Neural crest cell (in vitro differentiated cells): Measurements from ENCODE around the gene TMC3. TPM values are rescaled to one million over a fixed set of nuclear protein-coding genes. Genes with fewer than 3 reads are reported as not detected.
A peak's percentile ranks its signal among the peaks of the same experiment; 100 is the strongest.

ENCODE experiments used
- DNase-seq: peaks from one replicate; pipeline ENCODE4 v3.0.0; 2021; ENCODE audit warnings: low read depth, mixed read lengths, low spot score
- H3K27ac Mint-ChIP-seq: one replicate; pipeline ENCODE4 v1.8.0; 2021; ENCODE audit warnings: mild to moderate bottlenecking, mixed read lengths; ENCODE audit not compliant: unreplicated experiment
- H3K27me3 Mint-ChIP-seq: 2 replicates; pipeline ENCODE4 v1.8.0; 2021; ENCODE audit warnings: low read depth, mild to moderate bottlenecking, mixed read lengths
- H3K36me3 Mint-ChIP-seq: 2 replicates; pipeline ENCODE4 v1.8.0; 2021; ENCODE audit warnings: low read depth, mild to moderate bottlenecking, mixed read lengths
- H3K4me1 Mint-ChIP-seq: 2 replicates; pipeline ENCODE4 v1.8.0; 2021; ENCODE audit warnings: mixed read lengths
- H3K4me3 Mint-ChIP-seq: one replicate; pipeline ENCODE4 v1.8.0; 2021; ENCODE audit warnings: mild to moderate bottlenecking, mixed read lengths
- H3K9me3 Mint-ChIP-seq: 2 replicates; pipeline ENCODE4 v1.8.0; 2021; ENCODE audit warnings: mixed read lengths
- CTCF ChIP-seq: fragments of 200-600 bp; sonication (generic); conservative IDR thresholded peaks from 2 replicates; pipeline ENCODE4 v1.5.0; 2021; ENCODE audit warnings: antibody characterized with exemption, mild to moderate bottlenecking
- total RNA-seq: library from RNA; stranded (reverse); gene quantifications from 2 replicates; pipeline ENCODE4 v1.2.1, GENCODE V29; 2021

Gene TMC3
- total RNA-seq, 1 donor from 2014 or later, result not detected

- Mint-ChIP-seq H3K9me3 (no peaks in the 10 kb centered on the region), H3K27ac (no peak overlapping the region), H3K4me3 (no peak overlapping the region), H3K36me3 (no peaks in the 10 kb centered on the region), H3K27me3 (no peaks in the 10 kb centered on the region), H3K4me1 (peaks cover 17% of the 10 kb centered on the region)
- no peak for TF ChIP-seq CTCF
- DNase-seq, result no peak
These were observed 72.1 kb downstream of the TMC3 start for GRCh38 chr15:81301815-81302399.

GRCh38 chr15:81301385-81301784 is 72.6 kb downstream of the TMC3 start:
- Mint-ChIP-seq H3K36me3 (no peaks in the 10 kb centered on the region), H3K27me3 (no peaks in the 10 kb centered on the region), H3K4me3 (no peak overlapping the region), H3K27ac (no peak overlapping the region), H3K4me1 (peaks cover 21% of the 10 kb centered on the region), H3K9me3 (no peaks in the 10 kb centered on the region)
- TF ChIP-seq CTCF, result no peak
- DNase-seq, result no peak

- no peaks in the 10 kb centered on the region for H3K9me3 Mint-ChIP-seq
- peaks cover 26% of the 10 kb centered on the region for H3K4me1 Mint-ChIP-seq
- no peak for TF ChIP-seq CTCF
- no peak overlapping the region for H3K27ac Mint-ChIP-seq
- no peak for DNase-seq
- no peaks in the 10 kb centered on the region for H3K36me3 Mint-ChIP-seq
- no peaks in the 10 kb centered on the region for H3K27me3 Mint-ChIP-seq
- no peak overlapping the region for H3K4me3 Mint-ChIP-seq
These were observed 74.3 kb downstream of the TMC3 start for GRCh38 chr15:81299630-81300273.

- no peak for TF ChIP-seq CTCF
- Mint-ChIP-seq H3K4me3 (no peak overlapping the region), H3K36me3 (no peaks in the 10 kb centered on the region), H3K27me3 (no peaks in the 10 kb centered on the region), H3K27ac (peak overlapping the region; percentile 31), H3K9me3 (no peaks in the 10 kb centered on the region), H3K4me1 (peaks cover 22% of the 10 kb centered on the region)
- no peak for DNase-seq
These were observed 74.9 kb downstream of the TMC3 start for GRCh38 chr15:81299156-81299555.

- no peak for TF ChIP-seq CTCF
- no peaks in the 10 kb centered on the region for H3K9me3 Mint-ChIP-seq
- no peaks in the 10 kb centered on the region for H3K27me3 Mint-ChIP-seq
- no peak overlapping the region for H3K4me3 Mint-ChIP-seq
- no peaks in the 10 kb centered on the region for H3K36me3 Mint-ChIP-seq
- peaks cover 16% of the 10 kb centered on the region for H3K4me1 Mint-ChIP-seq
- H3K27ac Mint-ChIP-seq, result no peak overlapping the region
- DNase-seq, result no peak
These were observed 75.4 kb downstream of the TMC3 start for GRCh38 chr15:81298611-81299010.
